ENCODE results near the gene B9D2.

GRCh38 chr19:41372501-41372900 is 8.6 kb upstream of the B9D2 start:
- TF ChIP-seq GATA3 (IDR thresholded peaks at IDR 0.05; ENCODE audit: low read depth, low read length) (no peak), GATA2 (IDR thresholded peaks at IDR 0.05; ENCODE audit: low read depth, low read length) (no peak)
